Stimulated activated naive CD4-positive, alpha-beta T cell treated with Interleukin-2 at 50 U/mL for 16 hours (primary cell): ENCODE results near the gene JMJD1C.

Source experiments
- DNase-seq: peaks from one replicate; lab custom pipeline; 2025; lab: John Stamatoyannopoulos, UW

JMJD1C gene

GRCh38 chr10:63123727-63124362 is 341.9 kb downstream of the JMJD1C start:
- no peak for DNase-seq

GRCh38 chr10:63120554-63120953 is 345.2 kb downstream of the JMJD1C start:
- DNase-seq = no peak

- no peak for DNase-seq
Measured at GRCh38 chr10:63119041-63119440, 346.7 kb downstream of the JMJD1C start.
